Activated B cell treated with CpG ODN at 0.5 μM for 24 hours (primary cell): ENCODE results near the gene SPACA4. TPM values are rescaled to one million over a fixed set of nuclear protein-coding genes. Genes with fewer than 3 reads are reported as not detected.

Experiments used
- ATAC-seq: fragments of 200-7000 bp; cut with Tn5 transposase; one replicate; pipeline ENCODE4 v1.10.0; 2021; ENCODE audit warnings: low read depth, mild to moderate bottlenecking, moderate library complexity
- CTCF ChIA-PET: fragments of 350-600 bp; sonication (Branson Sonifier 250); formaldehyde crosslinking; loops from one replicate; lab custom pipeline; 2021; ENCODE audit warnings: antibody characterized with exemption; lab: Charles Lee
- POLR2A ChIA-PET: fragments of 350-600 bp; sonication (Branson Sonifier 250); formaldehyde crosslinking; loops from one replicate; lab custom pipeline; 2021; ENCODE audit warnings: antibody characterized with exemption; lab: Charles Lee
- DNase-seq: peaks from one replicate; pipeline ENCODE4 v3.0.0; 2022
- H3K27ac Mint-ChIP-seq: one replicate; pipeline ENCODE4 v1.8.0; 2020; ENCODE audit warnings: mixed read lengths
- H3K27me3 Mint-ChIP-seq: one replicate; pipeline ENCODE4 v1.8.0; 2021; ENCODE audit warnings: mixed read lengths
- H3K36me3 Mint-ChIP-seq: one replicate; pipeline ENCODE4 v1.8.0; 2021; ENCODE audit warnings: low read depth, mixed read lengths
- H3K4me1 Mint-ChIP-seq: one replicate; pipeline ENCODE4 v1.8.0; 2021; ENCODE audit warnings: mixed read lengths
- H3K4me3 Mint-ChIP-seq: one replicate; pipeline ENCODE4 v1.8.0; 2020; ENCODE audit warnings: mild to moderate bottlenecking, mixed read lengths
- H3K9me3 Mint-ChIP-seq: one replicate; pipeline ENCODE4 v1.8.0; 2020; ENCODE audit warnings: mixed read lengths
- intact Hi-C: fragments of 100-400 bp; cut with micrococcal nuclease; formaldehyde crosslinking; loops from one replicate; pipeline ENCODE4 v1.15.1; 2024
- total RNA-seq: library from RNA; stranded (reverse); gene quantifications from 2 replicates; pipeline ENCODE4 v1.2.3, GENCODE V29; 2022
- TF ChIP-seq, protein P1 (sequence below): fragments of 200-600 bp; IDR thresholded peaks from one replicate; pipeline ENCODE4 v1.8.0; 2022; ENCODE audit warnings: antibody characterized with exemption, mild to moderate bottlenecking

The SPACA4 gene, protein sequence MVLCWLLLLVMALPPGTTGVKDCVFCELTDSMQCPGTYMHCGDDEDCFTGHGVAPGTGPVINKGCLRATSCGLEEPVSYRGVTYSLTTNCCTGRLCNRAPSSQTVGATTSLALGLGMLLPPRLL
- not detected in 2 replicates for total RNA-seq

DNA sequence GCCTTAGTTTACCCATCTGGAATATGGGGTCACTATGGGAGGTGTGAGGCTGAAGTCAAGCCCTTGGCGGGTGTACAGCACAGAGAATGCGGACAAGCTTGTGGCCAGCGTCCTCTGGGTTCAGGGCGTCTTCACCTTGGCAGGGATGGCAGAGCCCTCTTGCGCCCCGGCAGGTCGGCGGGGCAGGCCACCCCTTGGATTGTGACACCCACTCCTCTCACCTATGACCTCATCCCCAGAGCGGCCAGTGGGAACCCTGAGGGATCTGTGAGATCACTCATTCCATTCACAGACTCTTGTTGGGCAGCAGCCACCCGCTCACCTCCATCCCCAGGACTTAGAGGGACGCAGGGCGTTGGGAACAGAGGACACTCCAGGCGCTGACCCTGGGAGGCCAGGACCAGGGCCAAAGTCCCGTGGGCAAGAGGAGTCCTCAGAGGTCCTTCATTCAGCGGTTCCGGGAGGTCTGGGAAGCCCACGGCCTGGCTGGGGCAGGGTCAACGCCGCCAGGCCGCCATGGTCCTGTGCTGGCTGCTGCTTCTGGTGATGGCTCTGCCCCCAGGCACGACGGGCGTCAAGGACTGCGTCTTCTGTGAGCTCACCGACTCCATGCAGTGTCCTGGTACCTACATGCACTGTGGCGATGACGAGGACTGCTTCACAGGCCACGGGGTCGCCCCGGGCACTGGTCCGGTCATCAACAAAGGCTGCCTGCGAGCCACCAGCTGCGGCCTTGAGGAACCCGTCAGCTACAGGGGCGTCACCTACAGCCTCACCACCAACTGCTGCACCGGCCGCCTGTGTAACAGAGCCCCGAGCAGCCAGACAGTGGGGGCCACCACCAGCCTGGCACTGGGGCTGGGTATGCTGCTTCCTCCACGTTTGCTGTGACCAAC lies at the start of gene SPACA4:
Gene SPACA4 (plus strand): TSS at position 280 of the 896 bp plus-strand sequence. CDS start 237 bp downstream, at position 517.
- ChIA-PET POLR2A (interaction anchor here (1.5 kb wide), 1 partner anchor 13 kb away, joined by 4 read pairs; the partner anchor contains the start of genes RPL18 and SPHK2), CTCF (no interaction called here)
- intact Hi-C loops, result loop anchor here (5.0 kb wide), 1 partner anchor 404 kb away; no protein-coding TSS in a partner anchor
- TF ChIP-seq, protein P1, sequence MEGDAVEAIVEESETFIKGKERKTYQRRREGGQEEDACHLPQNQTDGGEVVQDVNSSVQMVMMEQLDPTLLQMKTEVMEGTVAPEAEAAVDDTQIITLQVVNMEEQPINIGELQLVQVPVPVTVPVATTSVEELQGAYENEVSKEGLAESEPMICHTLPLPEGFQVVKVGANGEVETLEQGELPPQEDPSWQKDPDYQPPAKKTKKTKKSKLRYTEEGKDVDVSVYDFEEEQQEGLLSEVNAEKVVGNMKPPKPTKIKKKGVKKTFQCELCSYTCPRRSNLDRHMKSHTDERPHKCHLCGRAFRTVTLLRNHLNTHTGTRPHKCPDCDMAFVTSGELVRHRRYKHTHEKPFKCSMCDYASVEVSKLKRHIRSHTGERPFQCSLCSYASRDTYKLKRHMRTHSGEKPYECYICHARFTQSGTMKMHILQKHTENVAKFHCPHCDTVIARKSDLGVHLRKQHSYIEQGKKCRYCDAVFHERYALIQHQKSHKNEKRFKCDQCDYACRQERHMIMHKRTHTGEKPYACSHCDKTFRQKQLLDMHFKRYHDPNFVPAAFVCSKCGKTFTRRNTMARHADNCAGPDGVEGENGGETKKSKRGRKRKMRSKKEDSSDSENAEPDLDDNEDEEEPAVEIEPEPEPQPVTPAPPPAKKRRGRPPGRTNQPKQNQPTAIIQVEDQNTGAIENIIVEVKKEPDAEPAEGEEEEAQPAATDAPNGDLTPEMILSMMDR, result no peak
- Mint-ChIP-seq H3K4me3 (no peak within 1 kb of the TSS), H3K27me3 (no peaks in the 10 kb centered on the region), H3K4me1 (peaks cover 5% of the 10 kb centered on the region), H3K36me3 (no peaks in the 10 kb centered on the region), H3K9me3 (no peaks in the 10 kb centered on the region), H3K27ac (no peak within 1 kb of the TSS)
- ATAC-seq, result no peak
- DNase-seq, result no peak

DNA sequence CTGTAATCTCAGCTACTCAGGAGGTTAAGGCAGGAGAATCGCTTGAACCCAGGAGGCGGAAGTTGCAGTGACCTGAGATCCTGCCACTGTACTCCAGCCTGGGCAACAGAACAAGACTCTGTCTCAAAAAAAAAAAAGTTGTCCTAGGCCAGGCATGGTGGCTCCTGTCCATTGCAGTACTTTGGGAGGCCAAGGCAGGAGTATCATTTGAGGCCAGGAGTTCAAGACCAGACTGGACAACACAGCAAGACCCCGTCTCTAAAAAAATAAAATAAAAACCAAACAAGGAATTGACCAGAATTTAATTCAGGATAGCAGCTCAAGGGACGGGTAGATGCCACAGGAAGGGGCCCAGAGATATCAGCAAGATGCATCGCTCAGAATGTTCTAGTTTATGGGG lies 49.7 kb upstream of the SPACA4 start:
- no peak overlapping the region for H3K4me3 Mint-ChIP-seq
- POLR2A ChIA-PET, result no interaction called here
- peaks cover 21% of the 10 kb centered on the region for H3K27me3 Mint-ChIP-seq
- intact Hi-C loops, result no loop called here
- H3K9me3 Mint-ChIP-seq, result no peaks in the 10 kb centered on the region
- DNase-seq (no peak), ATAC-seq (no peak)
- no peak overlapping the region for H3K27ac Mint-ChIP-seq
- CTCF ChIA-PET, result no interaction called here
- H3K4me1 Mint-ChIP-seq, result no peaks in the 10 kb centered on the region
- TF ChIP-seq, protein P1, result no peak
- no peaks in the 10 kb centered on the region for H3K36me3 Mint-ChIP-seq

DNA sequence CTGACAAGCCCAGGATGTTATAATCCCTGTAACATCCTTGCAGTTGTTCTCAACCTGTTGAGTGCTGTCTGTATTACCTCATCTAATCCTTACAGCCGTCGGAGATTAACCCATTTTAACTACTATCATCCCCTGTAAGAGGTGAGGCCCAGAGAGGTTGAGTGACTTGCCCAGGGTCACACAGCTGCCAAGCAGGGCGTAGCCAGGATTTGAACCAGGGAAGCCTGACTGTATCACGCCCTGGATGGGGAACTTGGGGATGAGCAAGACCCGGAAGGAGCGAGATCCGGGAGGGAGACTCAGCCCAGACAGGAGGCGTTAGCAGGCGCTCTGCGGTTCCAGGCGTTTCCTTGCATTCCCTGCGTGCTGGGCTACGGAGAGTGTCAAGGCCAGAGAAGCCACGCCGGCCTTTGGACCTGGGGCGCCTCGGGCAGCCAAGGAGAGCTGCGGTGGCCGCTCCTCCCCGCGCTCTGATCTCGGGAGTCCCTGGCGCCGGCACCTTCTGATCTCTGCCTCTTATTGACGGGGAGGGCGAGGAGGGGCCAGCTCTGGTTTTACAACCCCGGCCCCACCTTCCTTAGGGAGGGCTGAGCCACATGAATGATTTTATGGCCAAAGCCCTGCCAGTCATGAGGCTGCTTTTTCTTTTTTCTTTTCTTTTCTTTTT lies 48.4 kb upstream of the SPACA4 start:
- no peak for ATAC-seq
- Mint-ChIP-seq H3K9me3 (no peaks in the 10 kb centered on the region), H3K27ac (no peak overlapping the region), H3K27me3 (peaks cover 21% of the 10 kb centered on the region), H3K4me1 (no peaks in the 10 kb centered on the region), H3K36me3 (no peaks in the 10 kb centered on the region), H3K4me3 (no peak overlapping the region)
- intact Hi-C loops, result no loop called here
- CTCF ChIA-PET, result no interaction called here
- TF ChIP-seq, protein P1, result no peak
- POLR2A ChIA-PET, result no interaction called here
- no peak for DNase-seq

DNA sequence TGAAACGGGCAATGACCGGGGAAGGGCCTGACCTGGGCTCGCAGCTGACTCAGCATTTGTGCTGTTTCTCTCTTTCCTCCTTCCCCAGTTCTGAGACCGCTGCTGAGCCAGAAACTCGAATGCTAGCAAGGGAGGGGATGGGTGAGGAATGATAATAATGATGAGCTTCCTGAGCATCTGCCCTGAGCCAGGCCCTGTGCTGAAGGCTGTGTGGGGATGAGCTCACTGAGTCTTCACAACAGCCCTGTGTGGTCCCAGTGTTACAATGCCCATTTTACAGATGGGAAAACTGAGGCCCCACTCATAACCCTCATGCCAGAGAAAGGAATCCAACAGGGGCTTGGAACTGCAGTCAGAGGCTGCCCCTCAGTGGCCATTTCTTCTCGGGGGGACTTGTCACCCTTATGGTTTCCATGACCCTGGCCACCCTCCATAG lies 46.4 kb upstream of the SPACA4 start:
- Mint-ChIP-seq H3K27me3 (peaks cover 17% of the 10 kb centered on the region), H3K4me3 (no peak overlapping the region), H3K27ac (no peak overlapping the region), H3K36me3 (no peaks in the 10 kb centered on the region), H3K9me3 (no peaks in the 10 kb centered on the region), H3K4me1 (peaks cover 2% of the 10 kb centered on the region)
- TF ChIP-seq, protein P1, result no peak
- no peak for DNase-seq
- CTCF ChIA-PET, result no interaction called here
- POLR2A ChIA-PET, result no interaction called here
- intact Hi-C loops, result no loop called here
- ATAC-seq, result no peak

DNA sequence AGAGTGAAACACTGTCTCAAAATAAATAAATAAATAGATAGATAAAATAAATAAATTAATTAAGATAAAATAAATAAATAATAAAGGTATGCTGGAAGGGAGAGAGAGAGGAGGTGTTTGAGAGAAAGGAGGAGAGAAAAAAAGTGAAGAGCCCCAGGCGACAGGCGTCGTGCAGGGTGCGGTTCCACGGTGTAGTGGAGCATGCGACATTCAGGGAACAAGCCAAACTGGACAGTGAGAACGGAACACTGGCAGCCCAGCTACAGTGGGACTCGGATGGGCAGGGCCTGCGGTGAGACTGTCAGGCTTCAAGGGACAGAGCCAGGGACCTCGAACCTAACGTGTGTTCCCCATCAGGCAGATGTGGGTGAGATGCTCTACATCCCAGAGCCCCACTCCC lies 45.1 kb upstream of the SPACA4 start:
- Mint-ChIP-seq H3K4me3 (no peak overlapping the region), H3K27ac (no peak overlapping the region), H3K9me3 (no peaks in the 10 kb centered on the region), H3K36me3 (no peaks in the 10 kb centered on the region), H3K27me3 (peaks cover 8% of the 10 kb centered on the region), H3K4me1 (peaks cover 2% of the 10 kb centered on the region)
- ATAC-seq (no peak), DNase-seq (no peak)
- CTCF ChIA-PET, result interaction anchor here (0.6 kb wide), 1 partner anchor 103 kb away, joined by 4 read pairs; no protein-coding TSS in a partner anchor
- POLR2A ChIA-PET, result no interaction called here
- TF ChIP-seq, protein P1, result no peak
- intact Hi-C loops, result no loop called here
